Subcutaneous abdominal adipose tissue (tissue), 5 donors: ENCODE measurements around the gene CBLL1.

ENCODE experiments used
- H3K27ac ChIP-seq: one replicate; pipeline ENCODE4 v1.7.0; 2013; ENCODE audit warnings: low read depth, mild to moderate bottlenecking, inconsistent platforms, low read length, moderate library complexity
- H3K27me3 ChIP-seq, 5 donors: one replicate each; pipeline ENCODE4 v1.7.0; 2013; ENCODE audit warnings: low read length in 5 of 5, inconsistent platforms in 1 of 5; ENCODE audit not compliant: control insufficient read depth in 5 of 5, insufficient read depth in 4 of 5
- H3K36me3 ChIP-seq, 5 donors: one replicate each; pipeline ENCODE4 v1.7.0; 2013; ENCODE audit warnings: low read length in 5 of 5; ENCODE audit not compliant: control insufficient read depth in 5 of 5, insufficient read depth in 5 of 5
- H3K4me1 ChIP-seq, 5 donors: one replicate each; pipeline ENCODE4 v1.7.0; 2013; ENCODE audit warnings: low read length in 5 of 5, mild to moderate bottlenecking in 3 of 5, moderate library complexity in 1 of 5; ENCODE audit not compliant: control insufficient read depth in 5 of 5, insufficient read depth in 5 of 5
- H3K4me3 ChIP-seq, 5 donors: one replicate each; pipeline ENCODE4 v1.7.0; 2013; ENCODE audit warnings: low read length in 5 of 5, low read depth in 1 of 5
- H3K9ac ChIP-seq, 5 donors: one replicate each; pipeline ENCODE4 v1.7.0; 2013; ENCODE audit warnings: low read length in 5 of 5, mild to moderate bottlenecking in 4 of 5, moderate library complexity in 3 of 5
- H3K9me3 ChIP-seq, 5 donors: one replicate each; pipeline ENCODE4 v1.7.0; 2013; ENCODE audit warnings: low read length in 5 of 5; ENCODE audit not compliant: control insufficient read depth in 5 of 5
- donor health status: healthy.
- donor health status: healthy.
- donor health status: healthy.
- donor health status: healthy.
- donor health status: healthy.

The CBLL1 gene

DNA sequence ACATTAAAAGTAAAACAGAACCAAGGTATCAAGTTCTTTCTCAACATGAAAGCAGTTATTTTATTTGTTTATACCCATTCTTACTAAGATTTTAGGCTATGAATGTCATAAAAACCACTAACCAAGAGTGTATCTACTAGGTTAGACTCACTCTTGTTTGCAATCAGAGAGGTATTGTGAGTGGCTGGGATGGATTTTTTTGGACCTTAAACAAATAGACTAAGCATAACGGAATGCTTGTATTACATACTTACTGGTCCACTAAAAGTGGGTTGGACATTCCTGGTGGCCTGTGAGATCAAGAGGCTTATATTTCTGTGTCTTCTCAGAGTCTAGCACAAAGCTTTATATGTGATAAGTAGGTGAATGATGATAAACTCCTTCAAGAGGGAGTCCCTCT, 32.6 kb upstream of the CBLL1 start:
- H3K27ac ChIP-seq, result no peak overlapping the region

DNA sequence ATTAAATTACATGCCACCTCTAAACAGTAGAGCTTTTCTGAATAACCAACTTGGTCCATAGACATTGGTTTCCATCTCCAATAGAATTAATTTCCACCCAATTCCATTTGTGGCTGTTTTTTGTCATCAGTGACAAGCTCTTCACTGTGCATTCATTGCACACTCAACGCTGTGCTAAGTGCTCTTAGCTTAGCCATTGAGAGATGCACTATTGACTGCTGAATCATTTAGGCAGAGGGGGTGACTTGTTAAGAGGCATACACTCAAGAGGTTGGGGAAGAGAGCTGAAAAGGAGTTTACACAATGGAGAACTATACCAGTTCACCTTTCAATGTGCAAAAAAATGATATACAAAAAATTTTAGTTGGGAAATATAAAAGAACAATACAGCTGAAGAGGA, 31.9 kb upstream of the CBLL1 start:
- Histone ChIP-seq H3K27ac (no peak overlapping the region), H3K36me3 (peaks cover 0 to 2% (median 0%) of the 10 kb centered on the region in 5 donors), H3K4me1 (no peaks in the 10 kb centered on the region), H3K9me3 (no peaks in the 10 kb centered on the region), H3K27me3 (no peaks in the 10 kb centered on the region), H3K9ac (no peak overlapping the region), H3K4me3 (no peak overlapping the region)

More for the DNA sequence above, 32.6 kb upstream of the CBLL1 start:
- Histone ChIP-seq H3K4me3 (no peak overlapping the region), H3K36me3 (peaks cover 0 to 2% (median 0%) of the 10 kb centered on the region in 5 donors), H3K4me1 (no peaks in the 10 kb centered on the region), H3K9me3 (no peaks in the 10 kb centered on the region), H3K9ac (no peak overlapping the region), H3K27me3 (no peaks in the 10 kb centered on the region)

DNA sequence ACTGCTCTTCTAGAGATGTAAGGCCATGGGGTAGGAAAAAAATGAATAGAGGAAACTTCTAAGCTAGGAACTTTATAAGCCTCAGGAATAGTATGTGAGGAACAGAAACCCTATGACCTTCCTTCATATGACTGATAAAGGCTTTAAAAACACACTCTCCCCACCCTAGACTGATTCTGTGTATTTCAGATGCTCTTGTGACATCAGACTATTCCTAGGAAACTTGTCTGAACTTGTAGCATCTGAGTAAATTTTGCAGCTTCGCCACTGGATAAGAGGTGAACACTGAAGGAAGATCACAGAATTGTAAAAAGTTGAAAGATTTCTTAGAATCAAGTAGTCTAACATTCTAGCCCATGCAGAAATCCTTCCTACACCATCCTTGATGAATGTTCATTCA, 31.0 kb upstream of the CBLL1 start:
- H3K9me3 ChIP-seq, result no peaks in the 10 kb centered on the region
- H3K36me3 ChIP-seq, result peaks cover 0 to 2% (median 0%) of the 10 kb centered on the region in 5 donors
- no peaks in the 10 kb centered on the region for H3K4me1 ChIP-seq
- H3K4me3 ChIP-seq, result no peak overlapping the region
- H3K27me3 ChIP-seq, result no peaks in the 10 kb centered on the region
- no peak overlapping the region for H3K27ac ChIP-seq
- H3K9ac ChIP-seq, result no peak overlapping the region

DNA sequence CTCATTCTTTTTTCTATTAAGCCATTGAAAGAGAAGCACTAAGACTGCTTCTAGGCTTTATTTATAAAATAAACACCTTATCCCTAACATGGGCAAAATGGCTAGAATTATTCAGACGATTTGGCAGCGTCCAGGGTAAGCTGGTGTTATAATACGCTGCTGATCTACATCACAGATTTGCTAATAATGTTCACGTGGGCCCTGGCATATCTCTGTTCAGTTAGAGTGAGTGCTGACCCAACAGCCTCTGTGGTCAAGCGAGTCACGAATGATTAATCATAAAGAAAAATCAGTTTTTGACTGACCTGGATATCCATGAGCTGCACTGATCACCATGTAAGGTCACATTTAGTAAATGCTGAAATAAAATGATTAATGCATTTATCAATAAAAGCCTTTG, 28.4 kb upstream of the CBLL1 start:
- Histone ChIP-seq H3K4me1 (no peaks in the 10 kb centered on the region), H3K9me3 (no peaks in the 10 kb centered on the region), H3K36me3 (no peaks in the 10 kb centered on the region), H3K9ac (no peak overlapping the region), H3K27ac (no peak overlapping the region), H3K27me3 (no peaks in the 10 kb centered on the region), H3K4me3 (no peak overlapping the region)

DNA sequence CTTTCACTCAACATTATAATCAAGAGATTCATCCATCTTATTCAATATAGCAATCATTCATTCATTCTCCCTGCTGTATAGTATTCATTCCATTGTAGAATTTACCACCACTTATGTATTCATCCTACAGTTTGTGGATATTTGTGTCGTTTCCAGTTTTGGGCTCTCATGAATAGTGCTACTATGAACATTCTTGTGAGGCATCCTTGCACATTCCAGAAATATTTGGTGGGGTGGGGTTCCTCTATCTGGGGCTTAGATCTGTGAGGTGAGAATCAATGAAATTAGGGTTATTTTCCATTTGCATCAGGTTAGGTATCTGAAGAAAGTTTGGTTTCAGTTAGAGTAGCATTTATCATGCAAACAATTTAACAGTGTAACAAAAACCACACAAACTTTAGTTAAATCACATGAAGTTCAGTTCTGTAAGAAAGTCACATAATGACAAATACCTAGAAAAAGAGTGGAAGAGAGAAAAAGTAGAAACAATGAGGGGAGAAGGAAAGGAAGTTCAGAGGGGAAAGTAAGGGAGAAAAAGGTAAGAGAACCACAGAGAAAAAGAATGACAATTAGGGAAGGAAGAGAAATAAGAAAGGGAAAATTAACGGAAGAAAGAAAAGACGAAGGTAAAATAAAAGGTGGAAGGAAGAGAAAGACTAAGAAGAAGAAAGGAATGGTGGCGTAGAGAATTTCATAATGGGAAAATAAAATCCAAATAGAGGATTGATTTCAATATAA, 25.3 kb upstream of the CBLL1 start:
- no peaks in the 10 kb centered on the region for H3K9me3 ChIP-seq
- H3K9ac ChIP-seq, result no peak overlapping the region
- H3K36me3 ChIP-seq, result no peaks in the 10 kb centered on the region
- H3K4me3 ChIP-seq, result no peak overlapping the region
- no peak overlapping the region for H3K27ac ChIP-seq
- H3K27me3 ChIP-seq, result no peaks in the 10 kb centered on the region
- no peaks in the 10 kb centered on the region for H3K4me1 ChIP-seq

DNA sequence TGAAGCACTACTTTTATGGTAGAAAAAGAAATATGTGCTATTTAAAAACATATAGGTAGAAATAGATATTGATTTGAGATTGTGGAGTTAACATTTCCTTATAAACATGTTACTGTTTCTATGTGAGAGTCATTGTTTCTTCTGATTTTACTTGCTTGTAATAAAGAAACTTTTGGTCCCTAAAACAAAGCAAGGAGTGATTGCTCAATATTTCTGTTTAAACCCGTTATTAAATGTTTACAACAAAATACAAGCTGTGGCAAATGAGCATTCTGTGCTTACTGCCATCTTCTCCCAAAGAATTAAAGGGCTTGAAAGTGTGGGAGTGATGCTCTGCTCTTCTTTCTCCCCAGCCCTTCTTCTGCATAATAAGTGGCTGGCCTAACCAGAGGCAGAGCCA, 22.7 kb upstream of the CBLL1 start:
- Histone ChIP-seq H3K9ac (no peak overlapping the region), H3K27me3 (no peaks in the 10 kb centered on the region), H3K9me3 (no peaks in the 10 kb centered on the region), H3K27ac (no peak overlapping the region), H3K4me3 (no peak overlapping the region), H3K4me1 (no peaks in the 10 kb centered on the region), H3K36me3 (no peaks in the 10 kb centered on the region)

DNA sequence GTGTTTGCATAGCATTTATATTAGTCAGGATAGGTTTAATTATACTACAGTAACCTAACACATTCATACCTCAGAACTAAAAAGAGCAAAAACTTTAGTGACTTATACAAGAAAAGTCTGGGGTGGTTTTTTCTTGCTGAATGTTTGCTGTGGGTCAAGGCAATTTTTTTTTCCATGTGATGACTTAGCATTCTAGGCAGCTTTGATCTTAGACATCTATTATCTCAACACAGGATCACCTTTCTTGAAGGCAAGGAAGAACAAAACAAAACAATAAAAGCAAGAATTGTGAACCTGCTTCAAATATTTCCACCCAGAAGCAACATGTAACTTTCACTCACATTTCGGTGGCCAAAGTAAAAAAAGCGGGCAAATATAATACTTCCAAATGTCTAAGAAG, 20.7 kb upstream of the CBLL1 start:
- H3K27ac ChIP-seq, result no peak overlapping the region
- no peak overlapping the region for H3K4me3 ChIP-seq
- H3K4me1 ChIP-seq, result no peaks in the 10 kb centered on the region
- H3K36me3 ChIP-seq, result no peaks in the 10 kb centered on the region
- H3K9me3 ChIP-seq, result no peaks in the 10 kb centered on the region
- no peak overlapping the region for H3K9ac ChIP-seq
- H3K27me3 ChIP-seq, result peaks cover 0 to 4% (median 0%) of the 10 kb centered on the region in 5 donors

DNA sequence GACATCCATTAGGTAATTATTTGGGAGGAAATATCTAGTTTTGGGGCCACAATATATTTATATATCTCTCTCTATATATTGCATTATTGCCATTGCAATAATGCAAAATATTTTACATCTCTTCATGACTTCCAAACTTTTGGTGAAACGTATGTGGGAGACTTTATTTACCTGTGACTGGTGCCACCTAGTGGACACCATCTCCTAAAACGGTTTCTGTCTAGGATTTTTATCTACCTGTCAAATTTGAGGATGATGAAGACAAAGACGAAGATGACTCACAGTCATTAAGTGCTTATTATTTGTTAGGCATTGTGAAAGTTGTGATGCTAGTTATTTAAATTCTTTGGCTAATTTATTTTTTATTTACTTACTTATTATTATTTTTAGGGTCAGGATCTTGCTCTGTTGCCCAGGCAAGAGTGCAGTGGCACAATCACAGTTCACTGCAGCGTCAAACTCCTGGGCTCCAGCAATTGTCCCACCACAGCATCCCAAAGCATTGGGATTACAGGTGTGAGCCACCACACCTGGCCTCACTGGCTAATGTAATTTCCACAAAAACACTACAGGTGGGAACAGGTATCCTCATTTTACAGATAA, 18.7 kb upstream of the CBLL1 start:
- H3K4me1 ChIP-seq, result no peaks in the 10 kb centered on the region
- H3K9me3 ChIP-seq, result no peaks in the 10 kb centered on the region
- peaks cover 0 to 6% (median 0%) of the 10 kb centered on the region in 5 donors for H3K27me3 ChIP-seq
- H3K27ac ChIP-seq, result no peak overlapping the region
- H3K9ac ChIP-seq, result no peak overlapping the region
- no peaks in the 10 kb centered on the region for H3K36me3 ChIP-seq
- no peak overlapping the region for H3K4me3 ChIP-seq

DNA sequence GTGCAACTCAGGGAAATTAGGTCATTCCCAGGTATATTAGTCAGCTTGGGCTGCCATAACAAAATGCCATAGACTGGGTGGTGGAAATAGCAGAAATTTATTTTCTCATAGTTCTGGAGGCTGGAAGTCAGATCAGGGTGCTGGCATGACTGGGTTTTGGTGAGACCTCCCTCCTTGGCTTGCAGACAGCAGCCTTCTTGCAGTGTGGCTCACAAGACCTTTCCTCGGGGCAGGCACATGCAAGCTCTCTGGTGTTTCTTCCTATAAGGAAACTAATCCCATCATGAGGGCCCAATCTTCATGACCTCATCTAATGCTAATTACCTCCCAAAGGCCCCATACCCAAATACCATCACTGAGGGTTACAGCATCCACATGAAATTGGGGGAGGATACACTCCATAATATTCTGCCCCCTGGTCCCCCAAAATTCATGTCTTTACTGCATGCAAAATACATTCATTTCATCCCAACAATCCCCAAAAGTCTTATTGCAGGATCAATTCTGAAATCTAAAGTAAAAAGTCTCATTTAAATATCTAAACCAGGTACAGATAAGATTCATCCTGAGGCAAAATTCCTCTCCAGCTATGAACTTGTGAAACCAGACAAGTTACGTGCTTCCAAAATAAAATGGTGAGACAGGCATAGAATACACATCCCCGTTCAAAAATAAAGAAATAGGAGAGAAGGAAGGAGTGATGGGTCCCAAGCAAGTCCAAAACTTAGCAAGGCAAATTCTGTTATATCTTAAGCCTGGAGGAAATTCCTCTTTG, 17.4 kb upstream of the CBLL1 start:
- Histone ChIP-seq H3K9ac (no peak overlapping the region), H3K4me1 (no peaks in the 10 kb centered on the region), H3K4me3 (no peak overlapping the region), H3K27ac (no peak overlapping the region), H3K9me3 (no peaks in the 10 kb centered on the region), H3K36me3 (no peaks in the 10 kb centered on the region), H3K27me3 (peaks cover 0 to 6% (median 0%) of the 10 kb centered on the region in 5 donors)

DNA sequence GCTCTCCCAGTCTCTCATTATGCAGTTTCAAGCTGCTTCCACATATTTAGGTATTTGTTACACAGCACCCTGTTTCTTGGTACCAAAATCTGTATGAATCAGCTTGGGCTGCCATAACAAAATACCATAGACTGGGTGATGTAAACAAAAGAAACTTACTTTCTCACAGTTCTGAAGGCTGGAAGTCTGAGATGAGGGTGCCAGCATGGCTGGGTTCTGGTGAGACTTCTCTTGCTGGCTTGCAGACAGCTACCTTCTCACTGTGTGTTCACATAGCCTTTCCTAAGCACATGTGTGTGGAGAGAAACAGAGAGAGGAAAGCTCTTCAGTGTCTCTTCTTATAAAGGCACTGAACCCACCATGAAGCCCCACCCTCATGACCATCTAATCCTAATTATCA, 15.7 kb upstream of the CBLL1 start:
- no peak overlapping the region for H3K27ac ChIP-seq
- no peaks in the 10 kb centered on the region for H3K36me3 ChIP-seq
- no peak overlapping the region for H3K9ac ChIP-seq
- no peaks in the 10 kb centered on the region for H3K4me1 ChIP-seq
- H3K4me3 ChIP-seq, result no peak overlapping the region
- H3K9me3 ChIP-seq, result no peaks in the 10 kb centered on the region
- H3K27me3 ChIP-seq, result peaks cover 0 to 6% (median 0%) of the 10 kb centered on the region in 5 donors
